Heart left ventricle (tissue), 16 donors: Measurements from ENCODE around the gene IL17REL. TPM values are rescaled to one million over a fixed set of nuclear protein-coding genes. Genes with fewer than 3 reads are reported as not detected.

Source experiments
- ATAC-seq, 4 donors: fragments of 200-7000 bp; cut with Tn5 transposase; one replicate each; pipeline ENCODE4 v1.9.1; 2020 to 2022; ENCODE audit warnings: moderate library complexity in 4 of 4, mild to moderate bottlenecking in 3 of 4, moderate number of reproducible peaks in 1 of 4
- DNase-seq, 5 donors: peaks; one replicate each; pipeline ENCODE4 v3.0.0-alpha.2; 2020
- H3K27ac ChIP-seq, 12 donors: fragments of 200-600 bp; sonication (generic) in 4 of 12; one replicate each; pipeline versions ENCODE4 v1.5.0 to v1.8.0; 2016 to 2022; ENCODE audit warnings: mild to moderate bottlenecking in 2 of 12
- H3K27me3 ChIP-seq, 9 donors: fragments of 200-600 bp; sonication (generic) in 2 of 9; one replicate each; pipeline versions ENCODE4 v1.5.1 to v1.8.0; 2016 to 2022; ENCODE audit warnings: mild to moderate bottlenecking in 3 of 9
- H3K36me3 ChIP-seq, 9 donors: fragments of 200-600 bp; sonication (generic) in 2 of 9; one replicate each; pipeline versions ENCODE4 v1.5.0 to v1.8.0; 2018 to 2022; ENCODE audit warnings: mild to moderate bottlenecking in 2 of 9
- H3K4me1 ChIP-seq, 12 donors: fragments of 200-600 bp; sonication (generic) in 4 of 12; one replicate each; pipeline versions ENCODE4 v1.5.0 to v1.8.0; 2016 to 2022; ENCODE audit warnings: mild to moderate bottlenecking in 3 of 12
- H3K4me3 ChIP-seq, 12 donors: fragments of 200-600 bp; sonication (generic) in 4 of 12; one replicate each; pipeline versions ENCODE4 v1.5.0 to v1.8.0; 2017 to 2022; ENCODE audit warnings: mild to moderate bottlenecking in 9 of 12, moderate library complexity in 4 of 12
- H3K9me3 ChIP-seq, 12 donors: fragments of 200-600 bp; sonication (generic) in 4 of 12; one replicate each; pipeline versions ENCODE4 v1.5.0 to v1.8.0; 2016 to 2022; ENCODE audit warnings: mild to moderate bottlenecking in 1 of 12
- POLR2A ChIP-seq, 2 donors: fragments of 450-650 bp; IDR thresholded peaks; one replicate each; pipeline ENCODE4 v1.6.1; 2017; ENCODE audit warnings: antibody characterized with exemption in 2 of 2, mild to moderate bottlenecking in 2 of 2, moderate library complexity in 2 of 2
- WGBS, 4 donors: extraction: QIAGEN DNeasy Blood & Tissue Kit in 2 of 4; methylation state at CpG; one replicate each; pipeline versions ENCODE4 v1.1.5 to v1.1.7; 2013 to 2018; 5-methylcytosine and 5-hydroxymethylcytosine counted together
- intact Hi-C, 10 donors: fragments of 100-400 bp; cut with DNase I; formaldehyde crosslinking; loops; one replicate each; pipeline versions ENCODE4 v1.11.1 to v1.14.2; 2022
- polyA plus RNA-seq, 2 donors: library from polyadenylated mRNA; stranded (reverse); fragments of 200-250 nt; gene quantifications; one replicate each; pipeline ENCODE4 v1.2.3, GENCODE V29; 2013
- total RNA-seq, 9 donors: library from RNA; depleted of rRNA in 2 of 9; stranded (reverse); fragments of >200 nt in 2 of 9; fragmentation: NEBNext Ultra II Directional in 3 of 9; extraction: Animal tissue kit (Norgen Biotek cat#: 25700) in 3 of 9; gene quantifications; one replicate each; pipeline versions ENCODE4 v1.1.0 to v1.2.4, GENCODE V29; 2016 to 2023
- TF ChIP-seq, protein P1 (sequence below), 12 donors: fragments of 200-600 bp; sonication (generic) in 4 of 12; IDR thresholded peaks; one replicate each; pipeline versions ENCODE4 v1.5.0 to v1.8.0; 2018 to 2022; ENCODE audit warnings: antibody characterized with exemption in 12 of 12, mild to moderate bottlenecking in 5 of 12
- donor health status: ischemic (EF 13 %, LVEDD 7.1; RV severe dilation, severe dysfunction).
- donor health status: healthy with polysubstance abuse.
- donor health status: DM: no; HTN: yes; CAD: no.
- donor health status: DM: no; HTN: no; CAD: no.
- donor health status: ischemic (EF 25% LVEDD 6.9; RV normal size, moderate dysfunction).
- donor health status: ischemic (EF 25% LVEDD 5.7; RV mildly dilated, moderate dysfunction).
- donor health status: healthy.
- donor health status: DM: yes; HTN: yes; CAD: no.
- donor health status: ischemic (EF 35%, LVEDD 5.7; RV mildly dilated, moderate dysfunction).
- donor health status: nonischemic (EF 11% LVEDD 7.7; RV severe dilation, severe dysfunction).
- donor health status: DM: yes; HTN: yes; CAD: no.
- donor health status: PGD.
- donor health status: ischemic (EF 29% LVEDD 5.4; RV normal size, mild dysfunction).
- donor health status: nonischemic (EF 23%, LVEDD 6.1; RV moderate dilation, normal function).

Gene IL17REL
- total and polyA plus RNA-seq, 11 donors: not detected

DNA sequence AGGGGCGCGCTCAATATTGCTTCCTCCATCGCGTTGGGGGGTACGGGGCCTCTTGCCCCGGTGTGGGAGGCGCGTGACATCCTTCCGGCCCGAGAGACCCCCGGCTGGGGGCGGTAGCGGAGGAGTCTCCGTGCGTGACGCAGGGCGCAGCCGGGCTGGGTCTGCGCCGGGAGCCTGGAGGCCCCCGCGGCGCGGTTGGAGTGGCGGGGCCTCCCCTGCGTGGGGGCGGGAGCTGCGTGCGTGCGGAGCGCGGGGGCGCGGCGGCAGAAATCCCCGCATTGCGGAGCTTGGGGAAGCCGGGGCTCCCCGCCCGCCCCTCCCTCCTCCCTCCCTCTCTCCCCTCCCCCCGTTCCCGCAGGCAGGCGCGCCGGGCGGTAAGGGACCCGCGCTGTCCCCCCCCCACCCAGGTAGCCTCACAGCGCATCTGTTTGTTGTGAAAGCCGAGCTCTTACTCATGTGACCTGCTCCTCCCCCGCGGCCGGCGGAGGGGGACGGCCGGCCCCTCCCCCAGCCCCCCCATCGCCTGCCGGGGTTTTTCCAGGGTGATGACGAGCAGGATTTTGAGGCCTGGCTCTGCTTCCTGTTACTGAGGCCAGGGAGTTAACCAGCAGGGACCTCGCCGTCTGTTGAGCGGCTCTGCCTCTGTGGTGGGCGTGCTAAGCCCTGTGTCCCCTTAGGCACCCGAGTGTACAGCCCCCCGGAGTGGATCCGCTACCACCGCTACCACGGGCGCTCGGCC lies 50.4 kb downstream of the IL17REL start:
- Histone ChIP-seq H3K4me1 (peaks cover 24 to 72% (median 56%) of the 10 kb centered on the region in 12 donors), H3K27ac (peak overlapping the region; percentile 83 to 100 (median 96)), H3K27me3 (no peaks in the 10 kb centered on the region), H3K9me3 (no peaks in the 10 kb centered on the region), H3K36me3 (peaks cover 5 to 41% (median 18%) of the 10 kb centered on the region in 9 donors), H3K4me3 (peak overlapping the region; percentile 72 to 99 (median 90))
- peak; percentile 53 to 80 (median 57) for ATAC-seq
- DNase-seq: peak; percentile 92 to 94 (median 94)
- intact Hi-C loops: no loop called here
- whole genome bisulfite sequencing, 4 donors: 0 to 2% (median 1%) methylated on average over 30 to 70 of the region's 70 CpGs
- TF ChIP-seq POLR2A (IDR thresholded peaks at IDR 0.05): peak in 1 of 2 donors; percentile 68
- TF ChIP-seq, protein P1, sequence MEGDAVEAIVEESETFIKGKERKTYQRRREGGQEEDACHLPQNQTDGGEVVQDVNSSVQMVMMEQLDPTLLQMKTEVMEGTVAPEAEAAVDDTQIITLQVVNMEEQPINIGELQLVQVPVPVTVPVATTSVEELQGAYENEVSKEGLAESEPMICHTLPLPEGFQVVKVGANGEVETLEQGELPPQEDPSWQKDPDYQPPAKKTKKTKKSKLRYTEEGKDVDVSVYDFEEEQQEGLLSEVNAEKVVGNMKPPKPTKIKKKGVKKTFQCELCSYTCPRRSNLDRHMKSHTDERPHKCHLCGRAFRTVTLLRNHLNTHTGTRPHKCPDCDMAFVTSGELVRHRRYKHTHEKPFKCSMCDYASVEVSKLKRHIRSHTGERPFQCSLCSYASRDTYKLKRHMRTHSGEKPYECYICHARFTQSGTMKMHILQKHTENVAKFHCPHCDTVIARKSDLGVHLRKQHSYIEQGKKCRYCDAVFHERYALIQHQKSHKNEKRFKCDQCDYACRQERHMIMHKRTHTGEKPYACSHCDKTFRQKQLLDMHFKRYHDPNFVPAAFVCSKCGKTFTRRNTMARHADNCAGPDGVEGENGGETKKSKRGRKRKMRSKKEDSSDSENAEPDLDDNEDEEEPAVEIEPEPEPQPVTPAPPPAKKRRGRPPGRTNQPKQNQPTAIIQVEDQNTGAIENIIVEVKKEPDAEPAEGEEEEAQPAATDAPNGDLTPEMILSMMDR (IDR thresholded peaks at IDR 0.05): no peak

GRCh38 chr22:49961601-49962011 lies 51.0 kb downstream of the IL17REL start:
- peak overlapping the region; percentile 83 to 100 (median 96) for H3K27ac ChIP-seq
- H3K27me3 ChIP-seq: no peaks in the 10 kb centered on the region
- H3K36me3 ChIP-seq: peaks cover 5 to 41% (median 18%) of the 10 kb centered on the region in 9 donors
- ATAC-seq (no peak), DNase-seq (peak in 2 of 5 donors; percentile 39 to 76)
- intact Hi-C loops: loop anchor here in 5 of 10 donors (1.0 to 2.0 kb wide), 3 partner anchors 25 to 31 kb away; no protein-coding TSS in a partner anchor
- no peak for TF ChIP-seq POLR2A (IDR thresholded peaks at IDR 0.05)
- TF ChIP-seq, protein P1 (IDR thresholded peaks at IDR 0.05): no peak
- WGBS, 4 donors: 1 to 2% (median 1%) methylated on average over 27 to 49 of the region's 49 CpGs
- no peaks in the 10 kb centered on the region for H3K9me3 ChIP-seq
- H3K4me1 ChIP-seq: peaks cover 19 to 67% (median 50%) of the 10 kb centered on the region in 12 donors
- H3K4me3 ChIP-seq: peak overlapping the region; percentile 72 to 99 (median 90)

DNA sequence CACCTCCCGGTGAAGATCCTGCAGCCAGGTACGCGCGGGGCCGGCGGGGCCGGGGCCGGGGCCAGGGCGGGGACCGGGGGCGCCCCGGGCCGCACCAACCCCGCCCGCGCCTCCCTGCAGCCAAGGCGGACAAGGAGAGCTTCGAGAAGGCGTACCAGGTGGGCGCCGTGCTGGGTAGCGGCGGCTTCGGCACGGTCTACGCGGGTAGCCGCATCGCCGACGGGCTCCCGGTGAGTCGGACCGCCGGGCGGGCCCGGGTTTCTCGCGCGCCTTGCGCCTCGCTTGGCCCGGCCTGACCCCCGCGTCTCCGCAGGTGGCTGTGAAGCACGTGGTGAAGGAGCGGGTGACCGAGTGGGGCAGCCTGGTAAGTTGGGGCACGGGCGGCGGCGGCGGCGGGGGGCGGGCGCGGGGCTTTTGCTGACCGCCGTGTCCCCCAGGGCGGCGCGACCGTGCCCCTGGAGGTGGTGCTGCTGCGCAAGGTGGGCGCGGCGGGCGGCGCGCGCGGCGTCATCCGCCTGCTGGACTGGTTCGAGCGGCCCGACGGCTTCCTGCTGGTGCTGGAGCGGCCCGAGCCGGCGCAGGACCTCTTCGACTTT lies 51.5 kb downstream of the IL17REL start:
- Histone ChIP-seq H3K27ac (peak overlapping the region; percentile 83 to 100 (median 96)), H3K4me3 (peak overlapping the region; percentile 72 to 99 (median 90)), H3K4me1 (peaks cover 16 to 62% (median 45%) of the 10 kb centered on the region in 12 donors), H3K36me3 (peaks cover 5 to 41% (median 18%) of the 10 kb centered on the region in 9 donors), H3K9me3 (no peaks in the 10 kb centered on the region), H3K27me3 (no peaks in the 10 kb centered on the region)
- intact Hi-C loops: loop anchor here in 5 of 10 donors (1.0 to 2.0 kb wide), 3 partner anchors 24 to 30 kb away; no protein-coding TSS in a partner anchor
- TF ChIP-seq, protein P1 (IDR thresholded peaks at IDR 0.05): peak in 2 of 12 donors; percentile 7 to 12
- TF ChIP-seq POLR2A (IDR thresholded peaks at IDR 0.05): no peak
- peak in 4 of 5 donors; percentile 44 to 83 (median 58) for DNase-seq
- WGBS, 4 donors: 0 to 1% (median 0%) methylated on average over 3 to 84 of the region's 84 CpGs
- no peak for ATAC-seq
